Lower lobe of right lung (tissue), 2 donors: ENCODE results near the gene NHS. TPM values are rescaled to one million over a fixed set of nuclear protein-coding genes. Genes with fewer than 3 reads are reported as not detected.
A peak's percentile ranks its signal among the peaks of the same experiment; 100 is the strongest.

Source experiments
- ATAC-seq, 2 donors: fragments of 200-7000 bp; cut with Tn5 transposase; one replicate each; pipeline ENCODE4 v1.9.1; 2020 to 2022; ENCODE audit warnings: mild to moderate bottlenecking in 2 of 2, moderate library complexity in 2 of 2
- DNase-seq: peaks from one replicate; pipeline ENCODE4 v3.0.0-alpha.2; 2020
- H3K27ac ChIP-seq: fragments of 200-600 bp; one replicate; pipeline ENCODE4 v1.8.0; 2022
- H3K27me3 ChIP-seq: fragments of 200-600 bp; one replicate; pipeline ENCODE4 v1.8.0; 2022; ENCODE audit warnings: low read depth
- H3K36me3 ChIP-seq: fragments of 200-600 bp; one replicate; pipeline ENCODE4 v1.8.0; 2022; ENCODE audit warnings: mild to moderate bottlenecking
- H3K4me1 ChIP-seq: fragments of 200-600 bp; one replicate; pipeline ENCODE4 v1.8.0; 2022
- H3K4me3 ChIP-seq: fragments of 200-600 bp; one replicate; pipeline ENCODE4 v1.8.0; 2022; ENCODE audit warnings: mild to moderate bottlenecking
- H3K9me3 ChIP-seq: fragments of 200-600 bp; one replicate; pipeline ENCODE4 v1.8.0; 2022
- intact Hi-C: fragments of 100-400 bp; cut with DNase I; formaldehyde crosslinking; loops from one replicate; pipeline ENCODE4 v1.11.0; 2022
- total RNA-seq: library from RNA; stranded (reverse); fragmentation: NEBNext Ultra II Directional; extraction: Animal tissue kit (Norgen Biotek cat#: 25700); gene quantifications from one replicate; pipeline ENCODE4 v1.2.1, GENCODE V29; 2021
- TF ChIP-seq, protein P1 (sequence below): fragments of 200-600 bp; IDR thresholded peaks from one replicate; pipeline ENCODE4 v1.8.0; 2022; ENCODE audit warnings: antibody characterized with exemption, mild to moderate bottlenecking
- donor health status: DM: no; HTN: yes; CAD: no; lungs with severe emphysema.

Gene NHS
- total RNA-seq, 1 donor from 2014 or later: 2.7 TPM

DNA sequence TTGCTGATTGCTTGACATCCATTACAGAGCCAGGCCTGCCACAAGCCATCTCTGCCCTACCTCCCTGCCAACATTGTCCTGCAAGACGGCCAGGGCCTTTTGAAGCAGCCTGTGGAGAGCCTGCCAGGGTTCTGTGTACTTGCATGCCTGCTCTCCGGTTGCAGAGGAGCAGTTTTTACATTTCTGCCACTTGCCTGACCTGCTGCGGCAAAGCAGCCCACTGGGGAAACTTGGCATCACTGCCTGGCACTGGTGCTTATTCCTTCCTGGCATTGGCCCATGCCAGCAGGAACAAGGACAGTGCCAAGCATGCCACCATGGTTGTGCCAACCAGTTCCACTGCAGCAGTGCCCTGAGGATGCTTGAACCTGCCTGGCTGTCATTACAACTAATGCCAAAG is 167.1 kb downstream of the NHS start:
- no peak for ATAC-seq
- no peak overlapping the region for H3K27ac ChIP-seq
- intact Hi-C loops: no loop called here

DNA sequence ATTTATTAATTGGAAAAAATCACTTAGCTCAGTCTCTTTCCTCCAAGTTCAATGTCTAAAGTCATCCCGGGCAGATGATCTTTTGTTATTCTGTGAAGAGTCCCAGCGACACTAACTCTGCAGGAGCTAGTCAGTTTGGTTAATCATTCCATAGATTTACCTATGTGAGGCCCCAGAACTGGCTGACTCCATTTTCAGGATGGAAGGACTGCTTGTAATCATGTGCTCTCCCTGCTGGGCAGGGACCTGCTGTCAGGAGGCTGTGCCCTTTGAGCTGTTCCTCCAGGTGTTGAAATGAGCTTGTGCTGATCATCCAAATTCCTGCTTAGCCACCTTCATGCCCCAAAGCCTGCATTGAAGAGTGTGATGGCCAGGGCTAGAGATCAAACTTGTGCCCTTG is 169.8 kb downstream of the NHS start:
- H3K36me3 ChIP-seq: no peaks in the 10 kb centered on the region
- no peaks in the 10 kb centered on the region for H3K27me3 ChIP-seq
- ATAC-seq (no peak), DNase-seq (no peak)
- intact Hi-C loops: no loop called here
- no peak overlapping the region for H3K27ac ChIP-seq
- TF ChIP-seq, protein P1, sequence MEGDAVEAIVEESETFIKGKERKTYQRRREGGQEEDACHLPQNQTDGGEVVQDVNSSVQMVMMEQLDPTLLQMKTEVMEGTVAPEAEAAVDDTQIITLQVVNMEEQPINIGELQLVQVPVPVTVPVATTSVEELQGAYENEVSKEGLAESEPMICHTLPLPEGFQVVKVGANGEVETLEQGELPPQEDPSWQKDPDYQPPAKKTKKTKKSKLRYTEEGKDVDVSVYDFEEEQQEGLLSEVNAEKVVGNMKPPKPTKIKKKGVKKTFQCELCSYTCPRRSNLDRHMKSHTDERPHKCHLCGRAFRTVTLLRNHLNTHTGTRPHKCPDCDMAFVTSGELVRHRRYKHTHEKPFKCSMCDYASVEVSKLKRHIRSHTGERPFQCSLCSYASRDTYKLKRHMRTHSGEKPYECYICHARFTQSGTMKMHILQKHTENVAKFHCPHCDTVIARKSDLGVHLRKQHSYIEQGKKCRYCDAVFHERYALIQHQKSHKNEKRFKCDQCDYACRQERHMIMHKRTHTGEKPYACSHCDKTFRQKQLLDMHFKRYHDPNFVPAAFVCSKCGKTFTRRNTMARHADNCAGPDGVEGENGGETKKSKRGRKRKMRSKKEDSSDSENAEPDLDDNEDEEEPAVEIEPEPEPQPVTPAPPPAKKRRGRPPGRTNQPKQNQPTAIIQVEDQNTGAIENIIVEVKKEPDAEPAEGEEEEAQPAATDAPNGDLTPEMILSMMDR: no peak
- no peaks in the 10 kb centered on the region for H3K9me3 ChIP-seq
- no peaks in the 10 kb centered on the region for H3K4me1 ChIP-seq
- no peak overlapping the region for H3K4me3 ChIP-seq

More for the DNA sequence above, 167.1 kb downstream of the NHS start:
- TF ChIP-seq, protein P1: no peak
- no peak for DNase-seq
- Histone ChIP-seq H3K9me3 (no peaks in the 10 kb centered on the region), H3K27me3 (no peaks in the 10 kb centered on the region), H3K36me3 (no peaks in the 10 kb centered on the region), H3K4me3 (no peak overlapping the region), H3K4me1 (no peaks in the 10 kb centered on the region)

DNA sequence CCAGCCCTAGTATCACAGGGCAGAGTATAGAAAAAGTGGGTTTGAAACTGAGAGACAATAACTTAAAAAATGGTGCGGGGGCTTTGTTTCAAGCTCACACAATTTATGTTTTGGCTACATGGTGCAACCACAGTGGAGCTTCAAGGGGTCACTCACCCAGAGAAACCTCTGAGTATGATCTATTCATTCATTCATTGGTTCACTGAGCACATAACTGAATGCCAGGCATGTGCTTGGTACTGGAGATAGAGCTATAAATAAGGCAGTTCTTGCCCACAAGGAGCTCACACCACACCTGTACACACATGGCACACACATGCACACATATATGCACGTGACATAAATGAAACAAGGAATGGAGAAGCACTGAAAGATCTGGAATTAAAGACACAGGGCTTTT is 171.4 kb downstream of the NHS start:
- no peaks in the 10 kb centered on the region for H3K36me3 ChIP-seq
- no peaks in the 10 kb centered on the region for H3K4me1 ChIP-seq
- no peaks in the 10 kb centered on the region for H3K27me3 ChIP-seq
- TF ChIP-seq, protein P1: no peak
- ATAC-seq: no peak
- H3K4me3 ChIP-seq: no peak overlapping the region
- intact Hi-C loops: no loop called here
- no peak overlapping the region for H3K27ac ChIP-seq
- DNase-seq: no peak
- H3K9me3 ChIP-seq: no peaks in the 10 kb centered on the region

DNA sequence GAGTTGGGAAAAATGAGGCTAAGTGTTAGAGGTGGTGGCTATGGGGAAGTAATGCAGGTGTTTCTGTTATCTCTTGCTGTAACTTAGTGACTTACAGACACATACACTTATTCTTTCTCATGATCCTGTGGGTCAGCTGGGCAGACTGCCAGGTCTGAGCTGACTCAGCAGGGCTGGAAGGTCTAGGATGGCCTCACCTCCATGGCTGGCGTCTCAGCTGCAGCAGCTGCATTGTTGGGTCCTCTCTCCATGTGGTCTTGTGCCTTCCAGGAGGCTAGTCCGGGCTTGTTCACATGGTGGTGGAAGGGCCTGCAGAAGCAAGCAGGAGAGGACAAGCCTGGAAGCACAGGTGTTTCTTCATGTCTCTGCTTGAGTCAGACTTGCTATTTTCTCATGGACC is 172.7 kb downstream of the NHS start:
- TF ChIP-seq, protein P1: no peak
- H3K9me3 ChIP-seq: no peaks in the 10 kb centered on the region
- peak; percentile 63 for DNase-seq
- no peak for ATAC-seq
- intact Hi-C loops: no loop called here
- no peaks in the 10 kb centered on the region for H3K27me3 ChIP-seq
- H3K27ac ChIP-seq: no peak overlapping the region
- no peaks in the 10 kb centered on the region for H3K36me3 ChIP-seq
- H3K4me1 ChIP-seq: no peaks in the 10 kb centered on the region
- H3K4me3 ChIP-seq: no peak overlapping the region

DNA sequence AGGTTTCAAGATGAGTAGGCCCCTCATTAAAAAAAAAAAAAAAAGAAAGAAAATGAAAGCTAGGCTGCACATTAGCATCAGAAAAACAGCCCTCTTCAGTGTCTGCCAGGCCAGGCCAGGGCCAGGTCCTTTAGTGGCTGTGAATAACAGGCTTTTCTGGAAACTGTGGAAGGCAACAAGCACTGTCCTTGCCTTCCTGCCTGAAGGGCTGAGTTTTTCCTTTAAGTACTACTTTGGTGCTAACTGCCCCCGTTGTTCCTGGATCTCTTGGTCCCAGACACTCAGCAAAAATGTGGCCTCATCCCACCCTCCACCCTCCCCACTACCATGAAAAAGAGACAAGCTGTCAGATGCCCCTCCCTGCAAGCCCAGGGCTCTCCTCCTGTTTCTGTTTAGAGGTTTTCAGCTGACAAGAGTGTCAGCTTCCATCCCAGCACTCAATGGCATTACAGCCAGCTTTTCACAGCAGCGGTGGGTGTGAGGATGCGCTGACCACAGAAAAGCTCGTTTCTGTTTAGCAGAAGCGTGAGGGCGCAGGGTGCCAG is 174.2 kb downstream of the NHS start:
- Histone ChIP-seq H3K36me3 (no peaks in the 10 kb centered on the region), H3K27me3 (no peaks in the 10 kb centered on the region), H3K4me1 (no peaks in the 10 kb centered on the region), H3K9me3 (no peaks in the 10 kb centered on the region), H3K27ac (no peak overlapping the region), H3K4me3 (no peak overlapping the region)
- ATAC-seq (no peak), DNase-seq (no peak)
- TF ChIP-seq, protein P1: no peak
- intact Hi-C loops: no loop called here

DNA sequence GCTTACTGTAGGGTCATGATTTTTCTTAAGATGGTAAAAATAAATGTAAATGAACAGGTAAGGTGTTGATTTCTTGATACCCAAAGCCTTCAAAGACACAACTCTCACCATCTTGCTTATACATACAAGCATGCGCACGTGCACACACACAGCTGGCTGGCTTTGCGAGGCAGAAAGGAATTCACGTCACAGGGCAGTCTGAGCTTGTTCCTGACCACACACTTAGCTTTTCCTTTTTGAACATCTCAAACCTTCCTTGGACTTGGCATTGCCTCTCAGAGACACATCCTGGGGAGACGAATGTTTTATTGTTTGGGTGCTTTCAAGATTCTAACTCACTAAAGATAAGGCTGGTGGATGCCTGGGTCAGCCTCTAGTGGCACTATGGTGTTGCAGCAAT is 175.0 kb downstream of the NHS start:
- H3K36me3 ChIP-seq: no peaks in the 10 kb centered on the region
- H3K27me3 ChIP-seq: no peaks in the 10 kb centered on the region
- no peak overlapping the region for H3K4me3 ChIP-seq
- ATAC-seq: no peak
- TF ChIP-seq, protein P1: no peak
- no peaks in the 10 kb centered on the region for H3K4me1 ChIP-seq
- intact Hi-C loops: no loop called here
- DNase-seq: no peak
- no peaks in the 10 kb centered on the region for H3K9me3 ChIP-seq
- H3K27ac ChIP-seq: no peak overlapping the region
